ENCODE results near the gene TFAP2E. TPM values are rescaled to one million over a fixed set of nuclear protein-coding genes. Genes with fewer than 3 reads are reported as not detected.

TFAP2E gene
- total RNA-seq, 1 donor = under 0.01 TPM

- peaks cover 52% of the 10 kb centered on the region for H3K79me2 ChIP-seq (ENCODE audit: insufficient read depth, low read length)
- H4K20me1 ChIP-seq (ENCODE audit: insufficient read depth, low read length) = peaks cover 54% of the 10 kb centered on the region
- H3K36me3 ChIP-seq (ENCODE audit: insufficient read depth, low read length) = peaks cover 15% of the 10 kb centered on the region
- TF ChIP-seq CTCF (IDR thresholded peaks at IDR 0.05; ENCODE audit: extremely low read depth, low read depth, low read length) = no peak
- H3K9me3 ChIP-seq (ENCODE audit: low read depth, low read length) = no peaks in the 10 kb centered on the region
- H3K27me3 ChIP-seq (ENCODE audit: insufficient read depth, low read length) = no peaks in the 10 kb centered on the region
- H3K4me2 ChIP-seq (ENCODE audit: insufficient read depth, low read length) = peak within 1 kb of the TSS; percentile 88
- peak within 1 kb of the TSS; percentile 80 for H3K4me3 ChIP-seq (ENCODE audit: insufficient read depth, low read length)
- peaks cover 48% of the 10 kb centered on the region for H3K4me1 ChIP-seq (ENCODE audit: insufficient read depth, low read length)
- peak within 1 kb of the TSS; percentile 80 for H3K27ac ChIP-seq (ENCODE audit: low read depth, low read length)
- peak within 1 kb of the TSS; percentile 91 for H2AFZ ChIP-seq (ENCODE audit: low read length)
- DNase-seq (ENCODE audit: insufficient read length, low spot score, missing footprints) = peak; percentile 99
These were observed 15.3 kb upstream of the TFAP2E start, which contains the start of gene NCDN for GRCh38 chr1:35557611-35558373. TSS of gene NCDN (plus strand) at chr1:35557799. CDS start at chr1:35558191, 392 bp downstream.

- H3K4me2 ChIP-seq (ENCODE audit: insufficient read depth, low read length) = peak overlapping the region; percentile 88
- H3K4me3 ChIP-seq (ENCODE audit: insufficient read depth, low read length) = peak overlapping the region; percentile 80
- H3K79me2 ChIP-seq (ENCODE audit: insufficient read depth, low read length) = peaks cover 47% of the 10 kb centered on the region
- TF ChIP-seq CTCF (IDR thresholded peaks at IDR 0.05; ENCODE audit: extremely low read depth, low read depth, low read length) = peak; percentile 6
- H3K9me3 ChIP-seq (ENCODE audit: low read depth, low read length) = no peaks in the 10 kb centered on the region
- H3K36me3 ChIP-seq (ENCODE audit: insufficient read depth, low read length) = peaks cover 14% of the 10 kb centered on the region
- no peaks in the 10 kb centered on the region for H3K27me3 ChIP-seq (ENCODE audit: insufficient read depth, low read length)
- H2AFZ ChIP-seq (ENCODE audit: low read length) = no peak overlapping the region
- peaks cover 54% of the 10 kb centered on the region for H4K20me1 ChIP-seq (ENCODE audit: insufficient read depth, low read length)
- peak overlapping the region; percentile 80 for H3K27ac ChIP-seq (ENCODE audit: low read depth, low read length)
- DNase-seq (ENCODE audit: insufficient read length, low spot score, missing footprints) = peak; percentile 89
- peaks cover 48% of the 10 kb centered on the region for H3K4me1 ChIP-seq (ENCODE audit: insufficient read depth, low read length)
These were observed 14.5 kb upstream of the TFAP2E start for GRCh38 chr1:35558374-35559316.

- Histone ChIP-seq H3K36me3 (ENCODE audit: insufficient read depth, low read length) (peaks cover 18% of the 10 kb centered on the region), H4K20me1 (ENCODE audit: insufficient read depth, low read length) (peaks cover 60% of the 10 kb centered on the region), H3K27ac (ENCODE audit: low read depth, low read length) (no peak overlapping the region), H3K79me2 (ENCODE audit: insufficient read depth, low read length) (peaks cover 39% of the 10 kb centered on the region), H3K4me2 (ENCODE audit: insufficient read depth, low read length) (peak overlapping the region; percentile 88), H3K4me1 (ENCODE audit: insufficient read depth, low read length) (peaks cover 45% of the 10 kb centered on the region), H2AFZ (ENCODE audit: low read length) (no peak overlapping the region), H3K9me3 (ENCODE audit: low read depth, low read length) (no peaks in the 10 kb centered on the region), H3K4me3 (ENCODE audit: insufficient read depth, low read length) (peak overlapping the region; percentile 80), H3K27me3 (ENCODE audit: insufficient read depth, low read length) (no peaks in the 10 kb centered on the region)
- peak; percentile 83 for DNase-seq (ENCODE audit: insufficient read length, low spot score, missing footprints)
- TF ChIP-seq CTCF (IDR thresholded peaks at IDR 0.05; ENCODE audit: extremely low read depth, low read depth, low read length) = no peak
These were observed 13.7 kb upstream of the TFAP2E start for GRCh38 chr1:35559317-35559944.
